Colon (tissue), 2 donors: Measurements from ENCODE around the gene DPAGT1.
"Not testable (repeated sequence)": the region's sequence is repeated elsewhere in the genome, so short reads cannot be mapped to it uniquely, and the experiment has no call there.

Source experiments
- FAIRE-seq: peaks from 2 replicates; lab custom pipeline; 2012; peaks lifted over from hg19 to GRCh38; lab: Jason Lieb, UNC
- donor health status: control.
- donor health status: control.

Gene DPAGT1

DNA sequence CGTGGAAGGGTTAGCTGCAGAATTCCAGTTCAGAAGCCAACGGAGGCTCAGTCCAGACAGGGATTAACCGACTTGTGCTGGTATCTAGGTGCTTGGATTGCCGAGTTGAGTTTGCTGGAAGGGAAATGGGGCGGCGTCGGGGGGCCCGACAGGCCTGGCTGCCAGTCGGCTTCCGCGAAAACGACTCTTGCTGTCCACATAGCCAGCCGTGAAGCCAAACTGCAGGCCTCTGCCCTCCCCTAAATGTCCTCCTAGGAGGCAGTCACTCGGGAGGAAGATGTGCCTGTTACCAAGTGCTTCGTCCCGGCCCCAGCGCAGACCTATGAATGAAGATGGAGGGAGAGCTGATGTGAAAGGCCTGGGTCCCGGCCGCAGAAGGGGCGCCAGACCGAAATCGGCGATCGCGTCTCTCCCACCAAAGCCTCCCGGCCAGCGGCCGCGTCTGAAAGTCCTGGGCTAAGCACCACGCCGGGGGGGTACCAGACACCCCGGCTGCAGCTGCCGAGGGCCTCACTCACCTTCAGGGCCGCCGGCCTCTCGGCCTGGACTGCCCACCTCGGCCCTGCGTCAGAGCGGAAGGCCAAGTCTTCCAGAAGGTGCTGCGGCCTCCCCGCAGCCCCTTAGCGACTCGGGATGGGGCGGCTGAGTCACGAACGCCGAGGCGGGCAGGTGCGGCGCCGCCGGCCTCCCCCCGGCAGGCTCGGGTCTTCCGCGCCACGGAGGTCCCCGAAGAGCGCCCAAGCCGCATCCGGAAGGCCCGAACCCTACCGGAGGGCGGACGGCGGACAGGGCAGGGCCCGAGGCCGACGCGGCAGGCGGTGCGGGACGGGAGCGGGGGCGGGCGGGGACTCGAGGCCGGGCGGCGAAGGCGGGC is 7.5 kb downstream of the DPAGT1 start:
- FAIRE-seq: no peak

DNA sequence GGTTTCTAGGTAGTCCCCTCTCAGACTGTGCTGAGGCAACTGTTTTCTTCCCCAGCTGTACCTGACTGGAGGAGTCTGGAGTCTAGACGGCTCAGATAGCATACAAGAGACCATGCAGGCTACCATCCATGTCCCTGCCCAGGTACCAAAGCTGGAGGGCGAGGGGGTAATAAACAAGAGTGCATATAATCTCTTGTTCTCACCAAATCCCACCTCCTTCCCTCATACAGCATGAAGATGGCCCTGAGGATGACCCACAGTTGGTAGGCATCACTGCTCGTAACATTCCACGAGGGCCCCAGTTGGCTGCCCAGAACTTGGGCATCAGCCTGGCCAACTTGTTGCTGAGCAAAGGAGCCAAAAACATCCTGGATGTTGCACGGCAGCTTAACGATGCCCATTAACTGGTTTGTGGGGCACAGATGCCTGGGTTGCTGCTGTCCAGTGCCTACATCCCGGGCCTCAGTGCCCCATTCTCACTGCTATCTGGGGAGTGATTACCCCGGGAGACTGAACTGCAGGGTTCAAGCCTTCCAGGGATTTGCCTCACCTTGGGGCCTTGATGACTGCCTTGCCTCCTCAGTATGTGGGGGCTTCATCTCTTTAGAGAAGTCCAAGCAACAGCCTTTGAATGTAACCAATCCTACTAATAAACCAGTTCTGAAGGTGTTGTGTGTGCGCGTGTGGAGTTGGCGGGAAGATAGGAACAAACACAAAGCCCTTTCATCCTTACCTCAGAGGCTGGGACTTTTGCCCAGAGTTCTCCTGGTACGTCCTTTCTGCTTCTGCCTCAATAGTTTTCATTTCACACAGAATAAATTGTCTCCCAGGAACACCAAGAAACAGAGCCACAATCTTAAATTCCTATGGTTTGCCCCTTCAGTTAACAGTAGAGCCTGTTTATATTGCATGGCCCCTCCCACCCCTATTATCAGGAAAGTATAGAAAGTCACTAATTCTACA is 8.5 kb downstream of the DPAGT1 start:
- FAIRE-seq: no peak

DNA sequence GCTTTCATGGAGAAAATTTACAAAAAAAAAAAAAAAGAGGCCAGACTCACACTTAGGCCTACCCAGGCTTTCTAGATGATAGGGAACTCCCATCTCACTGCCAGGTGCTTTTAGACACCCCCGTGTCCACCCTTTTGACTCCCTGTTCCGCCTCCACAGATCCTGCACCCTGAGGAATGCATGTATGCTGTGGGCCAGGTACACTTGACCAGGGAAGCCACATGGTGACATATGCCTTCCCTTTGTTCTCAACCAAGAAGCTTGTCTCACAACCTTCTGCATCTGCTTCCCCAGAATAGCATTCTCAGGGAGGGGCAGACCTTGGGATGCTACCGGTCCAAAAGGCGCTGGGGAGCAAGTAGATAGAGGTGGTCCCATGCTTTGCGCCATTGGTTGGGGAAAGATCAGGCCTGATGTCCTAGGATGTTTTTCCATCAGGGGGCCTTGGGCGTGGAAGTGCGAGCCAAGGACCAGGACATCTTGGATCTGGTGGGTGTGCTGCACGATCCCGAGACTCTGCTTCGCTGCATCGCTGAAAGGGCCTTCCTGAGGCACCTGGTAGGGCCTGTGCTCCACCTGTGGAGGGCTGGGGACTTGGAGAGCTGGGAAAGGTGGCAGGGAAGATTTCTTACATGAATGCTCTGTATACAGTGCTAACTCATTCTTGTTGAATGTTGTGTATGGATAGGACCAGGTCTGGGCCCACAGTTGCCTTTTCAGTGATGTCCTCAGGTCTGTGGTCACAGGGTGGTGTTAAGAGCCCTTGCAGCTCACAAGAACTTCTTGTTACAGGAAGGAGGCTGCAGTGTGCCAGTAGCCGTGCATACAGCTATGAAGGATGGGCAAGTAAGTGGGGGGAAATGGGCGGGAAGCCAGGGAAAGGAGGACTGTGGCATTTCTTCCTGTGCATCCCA is 9.4 kb downstream of the DPAGT1 start:
- no peak for FAIRE-seq

DNA sequence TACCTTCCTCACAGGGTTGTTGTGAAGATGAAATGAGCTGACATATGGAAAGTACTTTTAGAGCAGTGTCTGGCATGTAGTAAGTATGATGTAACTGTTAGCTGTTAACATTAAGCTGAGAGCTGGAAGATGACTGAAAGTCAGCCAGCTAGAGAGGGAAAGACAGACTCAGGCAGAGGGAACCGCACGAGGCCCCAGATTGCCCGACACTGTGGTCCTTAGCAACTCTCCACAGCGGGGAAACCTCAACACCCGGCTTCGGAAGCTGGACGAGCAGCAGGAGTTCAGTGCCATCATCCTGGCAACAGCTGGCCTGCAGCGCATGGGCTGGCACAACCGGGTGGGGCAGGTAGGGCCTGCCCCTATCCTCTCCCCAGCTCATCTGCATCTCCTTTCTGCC is 10.5 kb downstream of the DPAGT1 start:
- FAIRE-seq: no peak

DNA sequence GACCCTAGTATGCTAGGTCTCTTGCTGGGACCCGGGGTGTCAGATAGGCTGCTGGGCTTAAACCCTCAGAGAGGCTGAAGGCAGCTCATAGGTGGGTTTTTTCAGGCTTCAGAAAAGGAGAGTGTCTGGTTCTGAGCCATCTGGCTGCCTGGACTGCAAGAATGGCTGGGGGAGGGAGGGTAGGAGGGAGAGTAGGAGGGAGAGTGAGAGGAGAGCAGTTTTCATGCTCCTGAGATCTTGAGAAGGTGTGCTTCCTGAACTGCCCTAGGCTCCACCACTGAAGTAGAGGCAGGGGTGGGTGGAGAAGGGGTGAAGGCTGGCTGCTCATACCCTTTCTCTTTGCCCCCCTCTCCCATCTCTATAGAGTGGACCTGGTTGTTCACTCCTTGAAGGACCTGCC is 12.3 kb downstream of the DPAGT1 start:
- no peak for FAIRE-seq

DNA sequence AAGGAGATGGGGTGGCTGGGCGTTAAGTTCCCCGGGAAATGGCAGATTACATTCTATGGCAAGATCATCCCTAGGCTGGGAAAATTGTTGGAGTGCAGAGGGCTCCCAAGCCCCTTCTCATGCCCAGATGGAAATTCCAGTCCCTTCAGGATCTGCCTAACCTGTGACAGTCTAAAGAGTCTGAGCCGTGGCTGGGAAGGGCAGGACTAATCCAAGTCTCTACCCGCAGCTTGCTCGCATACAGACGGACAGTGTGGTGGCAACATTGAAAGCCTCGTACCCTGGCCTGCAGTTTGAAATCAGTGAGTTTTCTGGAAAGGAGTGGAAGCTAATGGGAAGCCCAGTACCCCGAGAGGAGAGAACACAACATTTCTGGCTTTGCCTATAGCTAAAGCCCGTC is 13.2 kb downstream of the DPAGT1 start:
- no peak for FAIRE-seq

DNA sequence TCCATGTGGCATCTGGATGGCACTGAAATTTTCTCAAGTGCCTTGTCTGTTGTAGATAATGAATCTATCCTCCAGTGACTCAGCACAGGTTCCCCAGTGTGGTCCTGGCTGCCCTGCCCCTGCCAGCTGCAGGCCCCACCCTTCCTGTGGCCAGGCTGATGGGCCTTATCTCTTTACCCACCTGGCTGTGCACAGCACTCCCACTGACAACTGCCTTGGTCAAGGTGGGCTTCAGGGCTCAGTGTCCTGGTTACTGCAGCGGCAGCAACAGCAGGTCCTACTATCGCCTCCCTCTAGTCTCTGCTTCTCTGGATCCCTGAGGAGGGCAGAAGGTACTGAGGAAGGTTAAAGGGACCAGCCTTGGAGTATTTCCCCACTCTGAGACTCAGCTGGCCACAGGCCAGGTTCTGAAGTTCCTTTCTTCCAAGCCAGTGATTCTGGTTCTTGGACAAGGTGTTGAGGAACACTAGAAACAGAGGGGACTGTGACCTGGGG is 13.9 kb downstream of the DPAGT1 start:
- FAIRE-seq: no peak

DNA sequence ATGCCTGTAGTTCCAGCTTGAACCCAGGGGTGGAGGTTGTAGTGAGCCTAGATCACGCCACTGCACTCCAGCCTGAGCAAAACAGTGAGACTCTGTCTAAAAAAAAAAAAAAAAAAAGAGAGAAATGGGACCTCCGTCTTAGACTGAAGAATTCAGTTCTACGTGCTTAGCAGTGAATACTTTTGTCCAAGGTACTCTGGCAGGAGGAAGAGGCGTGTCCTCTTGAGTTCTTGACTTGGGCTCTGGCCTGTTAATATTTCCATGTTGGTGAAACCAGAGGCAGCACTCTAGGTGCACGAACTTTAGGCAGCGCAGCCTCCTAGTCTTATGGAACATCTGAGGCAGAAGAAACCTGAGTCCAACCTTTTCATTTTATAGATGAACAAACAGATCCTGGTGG is 14.5 kb downstream of the DPAGT1 start:
- FAIRE-seq: no peak

DNA sequence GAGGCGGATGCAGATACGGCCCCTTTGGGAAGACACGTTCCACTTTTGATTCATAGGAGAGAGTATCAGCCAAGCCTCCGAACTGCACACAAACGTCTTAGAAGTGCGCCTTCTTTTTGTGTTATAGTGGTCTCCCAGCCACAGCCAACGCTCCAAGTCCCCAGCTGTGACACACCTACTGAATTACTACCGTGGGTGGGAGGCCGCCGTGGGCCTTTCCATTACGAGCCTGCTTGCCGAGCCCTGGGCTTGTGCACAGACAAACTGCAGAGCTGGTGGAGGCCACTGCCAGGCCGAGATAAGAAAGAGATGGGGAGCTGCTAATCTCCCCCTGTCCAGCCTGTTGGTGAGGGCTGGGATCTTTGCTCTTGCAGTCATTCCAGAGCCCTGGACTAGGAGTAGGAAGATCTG is 16.2 kb downstream of the DPAGT1 start:
- no peak for FAIRE-seq

DNA sequence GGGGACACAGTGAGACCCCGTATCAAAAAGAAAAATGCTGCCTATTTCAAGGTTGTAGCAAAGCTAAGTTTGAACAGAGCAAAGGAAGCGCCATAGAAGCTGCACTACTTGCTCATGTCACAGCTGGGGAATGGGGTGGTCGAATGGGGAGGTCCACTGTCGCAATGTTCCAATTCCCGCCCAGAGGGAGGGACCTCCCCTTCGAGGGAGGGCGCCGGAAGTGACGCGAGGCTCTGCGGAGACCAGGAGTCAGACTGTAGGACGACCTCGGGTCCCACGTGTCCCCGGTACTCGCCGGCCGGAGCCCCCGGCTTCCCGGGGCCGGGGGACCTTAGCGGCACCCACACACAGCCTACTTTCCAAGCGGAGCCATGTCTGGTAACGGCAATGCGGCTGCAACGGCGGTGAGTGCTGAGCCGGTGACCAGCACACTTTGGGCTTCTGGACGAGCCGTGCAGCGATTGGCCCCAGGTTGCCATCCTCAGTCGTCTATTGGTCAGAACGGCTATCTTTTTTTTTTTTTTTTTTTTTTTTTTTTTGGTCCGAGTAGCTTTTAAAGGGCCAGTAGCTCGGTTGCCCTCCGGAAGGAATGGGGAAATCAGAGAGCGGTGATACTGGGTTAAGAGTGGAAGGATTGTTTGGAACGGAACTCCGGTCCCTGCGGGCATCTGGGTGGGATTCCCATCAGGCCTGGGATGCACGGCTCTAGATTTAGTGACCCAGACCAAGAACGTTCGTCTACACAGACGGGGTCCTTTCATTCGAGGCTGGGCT is 16.8 kb downstream of the DPAGT1 start, which contains the start of gene HMBS:
HMBS (plus strand) TSS at position 219 of the 774 bp plus-strand sequence; CDS start at position 372, 153 bp downstream.
- no peak for FAIRE-seq

DNA sequence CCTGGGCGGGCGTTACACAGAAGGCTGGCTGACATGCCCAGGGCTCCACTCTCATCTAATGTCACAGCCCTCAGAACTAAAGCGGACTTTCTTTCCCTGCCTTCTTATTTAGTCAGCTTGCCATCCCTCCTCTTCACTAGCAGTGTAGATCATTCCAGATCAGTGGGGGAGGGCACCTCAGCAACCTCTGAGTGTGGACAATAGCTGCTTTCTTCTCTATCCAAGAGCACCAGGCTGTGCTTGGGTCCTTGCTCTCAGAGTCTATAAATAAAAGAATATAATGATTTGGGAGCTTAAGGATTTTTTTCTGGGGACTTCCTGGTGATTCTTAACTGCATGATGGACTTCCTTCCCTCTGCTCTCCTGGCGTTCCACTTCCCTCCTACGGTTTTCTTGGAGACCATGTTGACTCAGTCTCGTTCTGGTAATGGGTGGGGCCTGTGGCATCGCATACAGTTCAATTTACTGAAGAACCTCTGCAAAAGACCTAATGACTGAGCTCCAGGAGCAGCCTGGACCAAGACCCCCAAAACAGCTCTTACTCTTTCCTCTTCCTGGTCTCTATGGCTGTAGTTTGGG is 19.9 kb downstream of the DPAGT1 start:
- no peak for FAIRE-seq

DNA sequence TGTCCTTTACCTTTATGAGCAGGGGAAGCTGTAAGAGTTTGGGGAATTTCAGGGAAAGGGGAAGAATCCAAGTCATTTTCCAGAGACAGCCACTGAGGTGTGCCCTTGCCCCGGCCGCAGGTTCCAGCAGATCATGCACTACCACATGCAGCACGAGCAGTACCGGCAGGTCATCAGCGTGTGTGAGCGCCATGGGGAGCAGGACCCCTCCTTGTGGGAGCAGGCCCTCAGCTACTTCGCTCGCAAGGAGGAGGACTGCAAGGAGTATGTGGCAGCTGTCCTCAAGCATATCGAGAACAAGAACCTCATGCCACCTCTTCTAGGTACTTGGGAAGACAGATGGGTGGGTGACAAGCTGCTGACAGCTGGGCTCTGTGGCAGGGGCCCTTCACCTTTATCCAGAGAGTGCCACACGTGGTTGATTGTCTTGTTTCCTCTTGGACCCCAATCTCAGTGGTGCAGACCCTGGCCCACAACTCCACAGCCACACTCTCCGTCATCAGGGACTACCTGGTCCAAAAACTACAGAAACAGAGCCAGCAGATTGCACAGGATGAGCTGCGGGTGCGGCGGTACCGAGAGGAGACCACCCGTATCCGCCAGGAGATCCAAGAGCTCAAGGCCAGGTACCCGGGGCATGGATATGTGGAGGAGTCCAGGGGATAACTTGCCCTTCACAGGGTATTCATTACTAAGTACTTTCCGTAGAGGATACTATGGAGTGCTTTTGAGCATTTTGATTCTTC is 22.8 kb downstream of the DPAGT1 start:
- FAIRE-seq: no peak

DNA sequence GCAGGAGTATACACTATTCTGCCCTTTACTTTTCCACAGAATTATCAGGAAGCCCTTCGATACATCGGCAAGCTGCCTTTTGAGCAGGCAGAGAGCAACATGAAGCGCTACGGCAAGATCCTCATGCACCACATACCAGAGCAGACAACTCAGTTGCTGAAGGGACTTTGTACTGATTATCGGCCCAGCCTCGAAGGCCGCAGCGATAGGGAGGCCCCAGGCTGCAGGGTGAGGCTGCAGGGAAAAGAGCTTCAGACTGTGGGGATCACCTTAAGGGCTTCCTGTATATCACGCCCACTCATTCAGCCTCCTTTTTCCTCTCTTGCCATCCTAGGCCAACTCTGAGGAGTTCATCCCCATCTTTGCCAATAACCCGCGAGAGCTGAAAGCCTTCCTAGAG is 23.8 kb downstream of the DPAGT1 start:
- FAIRE-seq: no peak

DNA sequence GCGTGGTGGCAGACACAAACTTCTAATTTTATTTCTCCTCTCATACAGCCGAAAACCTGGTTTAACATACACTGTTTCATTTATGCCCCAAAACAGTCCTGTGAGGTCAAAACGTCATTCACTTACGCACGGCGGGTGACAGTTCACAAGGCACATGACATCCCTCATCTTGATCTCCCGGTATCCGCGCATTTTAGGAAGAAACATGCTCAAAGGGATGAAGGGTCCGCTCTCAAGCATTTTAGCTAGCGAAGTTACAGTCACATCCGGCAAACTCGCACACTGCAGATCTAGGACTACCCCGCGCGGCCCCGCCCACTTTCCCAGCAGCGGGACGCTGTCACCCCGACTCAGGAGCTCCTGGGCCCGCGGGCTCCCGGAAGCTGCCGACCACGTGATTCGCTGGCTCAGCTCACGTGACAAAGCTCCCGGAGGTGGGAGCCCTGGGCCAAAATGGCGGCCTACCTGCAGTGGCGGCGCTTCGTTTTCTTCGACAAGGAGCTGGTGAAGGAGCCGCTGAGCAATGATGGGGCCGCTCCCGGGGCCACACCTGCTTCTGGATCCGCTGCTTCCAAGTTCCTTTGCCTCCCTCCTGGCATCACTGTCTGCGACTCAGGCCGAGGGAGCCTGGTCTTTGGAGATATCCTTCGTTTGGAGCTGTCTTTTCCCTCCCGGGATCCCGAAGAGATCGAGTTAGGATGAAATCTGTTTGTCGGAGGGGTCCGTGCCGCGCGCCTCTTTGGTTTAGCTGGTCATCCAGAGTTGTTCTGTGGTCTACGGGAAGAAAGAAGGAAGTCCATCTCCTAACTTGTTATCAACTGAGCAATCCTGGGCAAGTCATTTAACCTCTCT is 34.1 kb downstream of the DPAGT1 start, which contains the start of gene VPS11:
VPS11 (plus strand) TSS at position 448 of the 852 bp plus-strand sequence; CDS start at position 454, 6 bp downstream.
- no peak for FAIRE-seq

DNA sequence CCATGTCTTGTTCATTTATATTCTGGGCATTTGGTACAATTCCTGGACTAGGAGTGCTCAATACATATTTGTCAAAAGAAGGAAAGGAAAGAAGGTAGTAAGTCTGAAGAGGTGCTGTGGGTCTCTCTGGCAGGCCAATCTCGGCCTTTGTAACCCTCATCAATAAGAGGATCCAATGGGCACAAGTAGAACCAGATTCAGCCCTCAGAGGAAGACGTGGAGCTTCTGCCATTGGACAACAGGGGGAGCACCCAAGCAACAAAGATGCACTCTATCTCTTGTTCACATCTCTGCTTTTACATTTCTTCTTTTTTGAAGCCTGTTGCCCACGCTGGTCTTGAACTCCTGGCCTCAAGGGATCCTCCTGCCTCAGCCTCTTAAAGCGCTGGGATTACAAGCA is 36.3 kb downstream of the DPAGT1 start:
- FAIRE-seq: no peak

DNA sequence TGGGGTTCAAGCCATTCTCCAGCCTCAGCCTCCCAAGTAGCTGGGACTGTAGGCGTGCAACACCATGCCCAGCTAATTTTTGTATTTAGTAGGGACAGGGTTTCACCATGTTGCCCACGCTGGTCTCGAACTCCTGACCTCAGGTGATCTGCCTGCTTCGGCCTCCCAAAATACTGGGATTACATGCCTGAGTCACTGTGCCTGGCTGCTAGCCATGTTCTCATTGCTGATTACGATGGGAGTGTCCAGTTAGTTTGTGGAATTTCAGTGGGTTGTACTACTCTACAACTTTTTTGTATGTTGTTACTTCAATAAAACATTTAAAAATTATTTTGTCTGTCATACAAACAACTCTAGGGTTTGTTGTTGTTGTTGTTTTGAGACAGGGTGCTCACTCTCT is 38.9 kb downstream of the DPAGT1 start:
- no peak for FAIRE-seq

DNA sequence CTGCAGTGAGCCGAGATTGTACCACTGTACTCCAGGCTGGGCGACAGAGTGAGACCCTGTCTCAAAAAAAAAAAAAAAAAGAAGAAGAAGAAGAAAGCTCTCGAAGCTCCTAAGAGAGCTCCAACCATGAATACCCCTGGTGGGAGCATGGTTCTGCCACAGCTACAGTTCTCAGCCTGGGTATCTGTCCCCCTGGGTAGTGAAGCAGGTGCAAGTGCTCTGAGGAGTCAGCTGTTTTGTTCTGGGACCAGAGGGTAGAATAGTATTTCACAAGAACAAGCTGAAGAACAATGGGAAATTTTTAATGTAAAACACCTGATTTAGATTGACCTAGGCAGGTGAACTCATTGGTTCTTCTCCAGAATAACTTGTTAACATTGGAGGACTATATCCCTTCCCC is 40.4 kb downstream of the DPAGT1 start:
- no peak for FAIRE-seq

DNA sequence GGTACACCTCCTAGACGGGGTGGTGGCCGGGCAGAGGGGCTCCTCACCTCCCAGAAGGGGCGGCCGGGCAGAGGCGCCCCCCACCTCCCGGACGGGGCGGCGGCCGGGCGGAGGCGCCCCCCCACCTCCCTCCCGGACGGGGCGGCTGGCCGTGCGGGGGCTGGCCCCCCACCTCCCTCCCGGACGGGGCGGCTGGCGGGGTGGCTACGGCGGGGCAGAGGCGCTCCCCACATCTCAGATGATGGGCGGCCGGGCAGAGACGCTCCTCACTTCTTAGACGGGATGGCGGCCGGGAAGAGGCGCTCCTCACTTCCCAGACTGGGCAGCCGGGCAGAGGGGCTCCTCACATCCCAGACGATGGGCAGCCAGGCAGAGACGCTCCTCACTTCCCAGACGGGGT is 42.5 kb downstream of the DPAGT1 start:
- FAIRE-seq: not testable (repeated sequence)
